DLD1 (cell line): Measurements from ENCODE around the gene LAMA5.

Source experiments
- in situ Hi-C: cut with HindIII; loops from 2 replicates; pipeline ENCODE4 v1.10.0; 2017; ENCODE audit warnings: low sequenced_read_pairs

Gene LAMA5

GRCh38 chr20:62306414-62307187, 60.5 kb downstream of the LAMA5 start:
- in situ Hi-C loops = no loop called here

- in situ Hi-C loops = no loop called here
Observed at GRCh38 chr20:62305765-62306413, 61.2 kb downstream of the LAMA5 start.

- in situ Hi-C loops = no loop called here
Observed at GRCh38 chr20:62305149-62305764, 61.9 kb downstream of the LAMA5 start.

DNA sequence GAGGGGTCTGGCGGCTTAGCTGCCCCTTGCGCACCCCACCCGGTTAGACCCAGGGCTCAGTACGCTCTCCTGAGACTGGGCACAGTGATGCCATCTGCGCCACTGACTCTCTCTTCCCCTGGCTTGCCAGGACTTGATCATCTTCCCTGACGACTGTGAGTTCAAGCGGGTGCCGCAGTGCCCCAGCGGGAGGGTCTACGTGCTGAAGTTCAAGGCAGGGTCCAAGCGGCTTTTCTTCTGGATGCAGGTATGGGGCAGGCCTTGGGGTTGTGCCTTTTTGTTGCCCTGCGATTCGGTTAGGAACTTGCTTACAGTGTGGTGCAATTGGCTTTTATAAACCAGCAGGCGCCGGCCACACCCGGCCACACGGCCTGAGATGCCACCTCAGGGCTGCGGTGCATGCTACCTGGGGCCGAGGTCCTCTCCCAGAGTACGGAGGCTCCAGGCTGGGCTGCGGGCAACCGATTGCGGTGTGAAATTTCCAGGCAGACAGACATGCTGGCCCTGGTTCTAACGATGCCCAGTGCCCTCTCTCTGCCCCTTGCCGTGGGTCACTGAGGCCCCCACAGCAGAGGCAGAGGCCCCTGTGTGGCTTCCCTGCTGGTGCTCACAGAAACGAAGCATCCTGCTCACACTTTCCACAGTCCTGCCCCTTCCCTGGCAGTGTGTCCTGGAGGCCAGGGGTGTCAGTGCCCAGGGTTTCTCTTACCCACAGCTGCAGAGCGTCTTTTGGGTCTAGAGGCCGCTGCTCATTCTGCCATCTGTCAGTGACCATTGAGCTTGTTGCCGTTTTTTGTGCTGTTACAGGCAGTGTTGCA, 62.6 kb downstream of the LAMA5 start:
- in situ Hi-C loops = no loop called here

DNA sequence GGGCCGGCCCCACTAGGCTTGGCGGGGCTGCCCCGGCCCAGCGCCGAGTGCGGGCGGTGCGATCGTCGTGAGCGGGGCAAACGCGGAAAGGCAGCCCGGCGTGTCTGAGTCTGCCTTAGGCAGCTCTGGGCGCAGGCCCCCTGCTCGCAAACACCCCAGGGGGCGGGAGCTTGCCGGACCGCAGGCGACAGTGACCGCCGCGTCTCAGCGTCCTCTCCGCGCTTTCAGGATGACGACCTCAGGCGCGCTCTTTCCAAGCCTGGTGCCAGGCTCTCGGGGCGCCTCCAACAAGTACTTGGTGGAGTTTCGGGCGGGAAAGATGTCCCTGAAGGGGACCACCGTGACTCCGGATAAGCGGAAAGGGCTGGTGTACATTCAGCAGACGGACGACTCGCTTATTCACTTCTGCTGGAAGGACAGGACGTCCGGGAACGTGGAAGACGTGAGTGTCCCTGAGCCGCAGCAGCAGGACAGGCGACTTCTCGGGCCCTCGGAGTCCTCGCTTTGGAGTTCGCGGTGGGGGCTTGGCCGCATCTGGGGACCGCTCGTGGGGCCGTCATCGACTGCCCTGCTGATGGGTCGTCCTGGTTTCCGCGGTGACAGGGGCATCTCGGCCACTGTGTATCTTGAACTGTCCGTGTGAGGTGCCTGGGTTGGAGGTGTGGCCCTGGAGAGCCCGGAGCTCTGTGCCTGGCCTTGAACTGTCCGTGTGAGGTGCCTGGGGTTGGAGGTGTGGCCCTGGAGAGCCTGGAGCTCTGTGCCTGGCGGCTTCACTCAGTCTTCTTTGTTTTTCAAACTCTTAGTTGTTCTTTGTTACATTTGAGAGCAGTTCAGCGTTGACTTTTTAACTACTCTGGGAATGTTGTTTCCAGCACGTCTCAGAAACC, 63.5 kb downstream of the LAMA5 start:
- in situ Hi-C loops = no loop called here

DNA sequence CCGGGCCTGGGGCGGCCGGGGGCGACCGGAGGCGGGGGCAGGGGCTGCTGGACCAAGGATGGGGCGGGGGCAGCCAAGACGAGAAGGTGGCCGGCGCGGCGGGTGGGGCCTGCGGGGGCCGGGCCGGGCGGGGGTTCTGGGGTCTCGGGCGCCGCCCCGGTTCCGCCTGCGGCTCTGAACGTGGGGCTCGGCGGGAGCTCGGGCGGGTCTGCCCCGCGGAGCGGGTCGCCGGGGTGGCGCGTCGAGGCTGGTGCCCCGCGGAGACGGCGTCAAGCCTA, 64.1 kb downstream of the LAMA5 start:
- in situ Hi-C loops = no loop called here

DNA sequence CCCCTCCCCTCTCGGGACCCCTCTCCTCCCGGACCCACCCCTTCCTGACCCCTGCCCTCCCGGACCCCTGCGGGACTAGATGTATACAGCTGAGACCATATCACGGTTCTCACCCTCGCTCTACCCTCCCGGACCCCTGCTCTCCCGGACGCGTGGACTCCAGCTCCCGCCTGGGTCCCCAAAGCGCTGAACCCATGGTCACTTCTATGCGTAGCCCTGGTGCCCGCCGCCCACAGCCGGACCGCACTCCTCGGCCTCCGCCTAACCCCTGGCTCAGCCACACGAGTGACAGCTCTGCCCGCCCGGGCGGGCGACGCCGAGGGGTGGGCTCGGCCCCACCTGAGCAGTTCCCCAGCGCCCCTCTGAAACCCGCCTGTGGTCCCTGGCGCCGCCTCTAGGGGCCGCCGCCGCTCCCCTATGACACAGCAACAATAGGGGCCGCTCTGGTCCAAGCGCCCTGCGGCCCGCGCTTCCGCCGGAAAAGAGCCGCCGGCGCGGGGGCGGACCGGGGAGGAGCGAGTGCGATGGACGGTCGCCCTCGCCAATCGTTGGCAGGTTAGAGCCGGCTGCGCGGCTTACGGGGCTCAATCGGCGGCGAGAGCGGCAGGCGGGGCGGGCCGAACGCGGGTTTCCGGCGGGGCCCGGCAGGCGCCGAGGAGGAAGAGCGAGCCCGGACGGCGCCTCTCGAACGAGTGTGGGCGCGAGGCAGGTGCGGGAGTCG, 64.6 kb downstream of the LAMA5 start, which contains the start of gene ADRM1:
ADRM1 (plus strand) TSS at position 657 of the 721 bp plus-strand sequence. CDS start 572 bp downstream, outside the sequence.
- in situ Hi-C loops = no loop called here

GRCh38 chr20:62301773-62302340, 65.3 kb downstream of the LAMA5 start:
- in situ Hi-C loops = no loop called here

GRCh38 chr20:62301111-62301668, 65.9 kb downstream of the LAMA5 start:
- in situ Hi-C loops = no loop called here

- in situ Hi-C loops = no loop called here
Observed at GRCh38 chr20:62300319-62300718, 66.8 kb downstream of the LAMA5 start.

DNA sequence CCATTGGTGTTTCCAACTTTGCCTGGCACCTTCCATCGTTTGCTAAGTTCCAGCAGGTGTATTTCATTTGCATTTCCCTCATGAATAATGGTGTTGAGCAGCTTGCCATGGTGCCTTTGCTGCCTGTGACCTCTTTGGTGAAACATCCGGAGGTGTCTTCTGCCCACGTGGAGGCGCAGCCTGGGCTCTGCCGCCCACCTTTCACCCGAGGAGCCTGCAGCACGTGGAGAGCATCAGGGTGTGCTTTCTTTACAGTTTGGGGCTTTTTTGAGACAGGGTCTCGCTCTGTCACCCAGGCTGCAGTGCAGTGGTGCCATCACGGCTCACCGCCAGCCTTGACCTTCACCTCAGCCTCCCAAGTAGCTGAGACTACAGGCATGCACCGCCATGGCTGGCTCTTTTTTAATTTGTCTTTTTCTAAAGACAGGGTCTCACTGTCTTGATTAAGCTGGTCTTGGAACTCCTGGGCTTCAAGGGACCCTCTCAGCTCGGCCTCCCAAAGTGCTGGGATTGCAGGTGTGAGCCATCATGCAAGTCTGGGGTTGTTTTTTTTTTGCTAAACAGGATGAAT, 67.4 kb downstream of the LAMA5 start:
- in situ Hi-C loops = loop anchor here (25.0 kb wide), 3 partner anchors 88 to 463 kb away; partner anchors contain the start of gene RPS21

GRCh38 chr20:62298577-62299249, 68.4 kb downstream of the LAMA5 start:
- in situ Hi-C loops = loop anchor here (25.0 kb wide), 3 partner anchors 89 to 464 kb away; partner anchors contain the start of gene RPS21

- in situ Hi-C loops = loop anchor here (25.0 kb wide), 3 partner anchors 90 to 465 kb away; partner anchors contain the start of gene RPS21
Observed at GRCh38 chr20:62297449-62298227, 69.5 kb downstream of the LAMA5 start.

GRCh38 chr20:62296724-62297448, 70.2 kb downstream of the LAMA5 start:
- in situ Hi-C loops = loop anchor here (25.0 kb wide), 3 partner anchors 90 to 465 kb away; partner anchors contain the start of gene RPS21

DNA sequence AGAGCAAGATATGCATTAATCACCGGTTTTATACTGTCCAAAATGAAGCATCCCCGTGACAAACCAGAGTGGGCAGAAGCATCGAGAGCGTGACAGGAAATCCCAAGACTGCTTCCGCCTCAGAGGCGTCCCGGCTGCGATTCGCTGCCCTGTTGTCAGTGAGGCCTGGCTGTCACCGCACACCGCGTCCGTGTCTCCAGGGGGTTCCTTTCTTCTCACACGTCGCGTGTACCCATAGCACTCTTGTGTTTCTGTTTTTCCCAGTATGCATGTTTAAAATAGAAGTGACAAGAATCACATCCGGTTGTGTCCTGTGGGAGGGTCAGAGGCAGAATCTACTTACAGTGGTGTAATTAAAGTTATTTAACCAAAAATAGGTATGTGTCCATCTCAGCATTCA, 72.6 kb downstream of the LAMA5 start:
- in situ Hi-C loops = loop anchor here (25.0 kb wide), 3 partner anchors 93 to 468 kb away; partner anchors contain the start of gene RPS21

- in situ Hi-C loops = loop anchor here (25.0 kb wide), 3 partner anchors 93 to 468 kb away; partner anchors contain the start of gene RPS21
Observed at GRCh38 chr20:62293946-62294345, 73.2 kb downstream of the LAMA5 start.
